Measurements from ENCODE around the gene KRTAP26-1.

The KRTAP26-1 gene

DNA sequence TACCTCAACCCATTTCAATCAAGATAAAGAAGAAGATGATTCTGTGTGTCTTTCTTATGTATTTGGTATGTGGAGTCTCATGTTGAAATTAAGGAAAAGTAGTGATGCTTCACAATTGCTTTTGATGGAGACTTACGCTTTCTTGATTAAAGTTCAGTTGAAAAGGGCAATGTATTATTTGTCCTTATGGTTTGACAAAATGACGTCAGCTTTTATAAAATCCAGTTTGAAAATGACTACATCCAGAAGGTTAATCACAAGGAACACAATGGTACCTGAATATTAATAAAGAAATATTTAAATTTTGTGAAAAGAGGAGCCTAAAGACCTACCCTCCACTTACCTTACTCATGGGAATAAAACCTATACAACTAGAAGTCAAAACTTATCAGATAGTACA lies 4.4 kb downstream of the KRTAP26-1 start:
- Histone ChIP-seq H3K14ac (ENCODE audit: low read length) (no peak overlapping the region), H2BK5ac (ENCODE audit: low read length) (no peak overlapping the region), H2BK12ac (ENCODE audit: low read length) (no peak overlapping the region), H3K23ac (ENCODE audit: low read depth, low read length, poor library complexity) (no peak overlapping the region), H3K27ac (replicated peaks; ENCODE audit: low read length) (no peak overlapping the region), H3K27me3 (ENCODE audit: control insufficient read depth in 3 of 3, insufficient read depth in 3 of 3, low read depth in 1 of 3, low read length in 3 of 3) (no peaks in the 10 kb centered on the region), H4K8ac (ENCODE audit: low read depth, low read length) (no peak overlapping the region), H2AFZ (ENCODE audit: low read length) (no peak overlapping the region), H2AK5ac (ENCODE audit: low read depth, low read length) (no peak overlapping the region), H2BK15ac (ENCODE audit: low read length) (no peak overlapping the region), H3K4ac (ENCODE audit: low read length) (no peak overlapping the region), H3K79me1 (ENCODE audit: low read depth, low read length) (no peaks in the 10 kb centered on the region), H3K18ac (ENCODE audit: low read length) (no peak overlapping the region), H3K9ac (ENCODE audit: low read depth, low read length, poor library complexity) (no peak overlapping the region), H4K91ac (ENCODE audit: low read depth, low read length, poor library complexity) (no peak overlapping the region), H3K4me3 (ENCODE audit: low read length in 2 of 2) (no peak overlapping the region), H3K4me2 (ENCODE audit: insufficient read depth, low read length, poor library complexity, severe bottlenecking) (no peak overlapping the region), H3K9me3 (replicated peaks in 1 of 2; ENCODE audit: control insufficient read depth in 2 of 2, insufficient read depth in 1 of 2, low read depth in 1 of 2, low read length in 2 of 2) (no peaks in the 10 kb centered on the region), H3K36me3 (replicated peaks in 1 of 2; ENCODE audit: control insufficient read depth in 2 of 2, insufficient read depth in 2 of 2, low read length in 2 of 2) (no peaks in the 10 kb centered on the region), H2BK120ac (ENCODE audit: low read depth, low read length) (no peak overlapping the region), H3K4me1 (ENCODE audit: control insufficient read depth in 2 of 2, insufficient read depth in 1 of 2, low read depth in 1 of 2, low read length in 2 of 2) (no peaks in the 10 kb centered on the region)
- no peak for DNase-seq (ENCODE audit: low spot score)
- no CpG with 5 or more reads among the region's 2 CpGs for WGBS, 2 donors (ENCODE audit: extremely low coverage in 2 of 2, insufficient read length in 2 of 2, insufficient replicate concordance in 1 of 2)

DNA sequence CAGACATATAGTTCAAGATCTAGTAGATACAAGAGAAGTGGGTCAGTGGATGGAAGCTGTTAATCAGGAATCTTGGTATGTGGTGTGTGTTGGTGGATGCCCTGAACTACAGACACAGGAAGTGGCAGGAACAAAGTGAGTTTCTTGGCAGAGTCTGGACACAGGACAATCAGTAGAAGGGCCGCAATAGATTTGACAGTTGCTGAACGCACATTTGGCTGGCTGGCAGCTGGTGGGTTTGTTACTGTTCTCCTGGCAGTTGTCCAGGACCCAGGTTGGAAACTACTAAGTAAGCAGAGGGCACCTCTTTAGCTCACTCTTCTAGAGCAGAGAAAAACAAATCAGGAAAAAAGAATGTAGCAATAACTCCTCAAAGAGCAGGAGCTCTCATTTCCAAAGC lies 13.2 kb downstream of the KRTAP26-1 start:
- no peak overlapping the region for H3K23ac ChIP-seq (ENCODE audit: low read depth, low read length, poor library complexity)
- H2BK5ac ChIP-seq (ENCODE audit: low read length) = no peak overlapping the region
- H3K79me1 ChIP-seq (ENCODE audit: low read depth, low read length) = no peaks in the 10 kb centered on the region
- H2AFZ ChIP-seq (ENCODE audit: low read length) = no peak overlapping the region
- H3K4me1 ChIP-seq (ENCODE audit: control insufficient read depth in 2 of 2, insufficient read depth in 1 of 2, low read depth in 1 of 2, low read length in 2 of 2) = no peaks in the 10 kb centered on the region
- H3K4me2 ChIP-seq (ENCODE audit: insufficient read depth, low read length, poor library complexity, severe bottlenecking) = no peak overlapping the region
- no peak overlapping the region for H3K4me3 ChIP-seq (ENCODE audit: low read length in 2 of 2)
- no peak overlapping the region for H3K14ac ChIP-seq (ENCODE audit: low read length)
- no peak overlapping the region for H4K8ac ChIP-seq (ENCODE audit: low read depth, low read length)
- no peak overlapping the region for H2BK15ac ChIP-seq (ENCODE audit: low read length)
- H3K4ac ChIP-seq (ENCODE audit: low read length) = no peak overlapping the region
- no peak overlapping the region for H2BK12ac ChIP-seq (ENCODE audit: low read length)
- H2BK120ac ChIP-seq (ENCODE audit: low read depth, low read length) = no peak overlapping the region
- no peaks in the 10 kb centered on the region for H3K27me3 ChIP-seq (ENCODE audit: control insufficient read depth in 3 of 3, insufficient read depth in 3 of 3, low read depth in 1 of 3, low read length in 3 of 3)
- no peak overlapping the region for H2AK5ac ChIP-seq (ENCODE audit: low read depth, low read length)
- H4K91ac ChIP-seq (ENCODE audit: low read depth, low read length, poor library complexity) = no peak overlapping the region
- H3K9ac ChIP-seq (ENCODE audit: low read depth, low read length, poor library complexity) = no peak overlapping the region
- no peak for DNase-seq (ENCODE audit: low spot score)
- no peak overlapping the region for H3K27ac ChIP-seq (replicated peaks; ENCODE audit: low read length)
- WGBS, 2 donors (ENCODE audit: extremely low coverage in 2 of 2, insufficient read length in 2 of 2, insufficient replicate concordance in 1 of 2) = no CpG with 5 or more reads among the region's 2 CpGs
- H3K18ac ChIP-seq (ENCODE audit: low read length) = no peak overlapping the region
- H3K36me3 ChIP-seq (replicated peaks in 1 of 2; ENCODE audit: control insufficient read depth in 2 of 2, insufficient read depth in 2 of 2, low read length in 2 of 2) = no peaks in the 10 kb centered on the region
- H3K9me3 ChIP-seq (replicated peaks in 1 of 2; ENCODE audit: control insufficient read depth in 2 of 2, insufficient read depth in 1 of 2, low read depth in 1 of 2, low read length in 2 of 2) = no peaks in the 10 kb centered on the region

DNA sequence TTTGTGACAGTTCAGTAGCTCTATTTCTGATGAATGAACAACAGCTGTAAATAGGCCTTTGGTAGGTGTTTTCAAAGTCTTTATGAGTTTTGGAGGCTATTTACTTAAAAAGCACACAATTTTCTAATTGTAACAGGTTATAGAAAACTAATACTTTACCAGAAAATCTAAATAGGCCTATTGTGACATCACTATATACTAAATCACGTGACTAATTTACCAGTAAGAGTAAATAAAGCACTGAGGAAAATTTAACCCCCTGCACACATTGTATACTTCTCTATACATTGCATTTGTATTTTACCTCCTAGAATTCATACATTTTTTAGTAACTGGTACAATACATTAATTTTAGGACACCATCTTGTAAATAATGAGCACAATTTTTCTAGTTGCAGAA lies 15.0 kb downstream of the KRTAP26-1 start:
- H2BK120ac ChIP-seq (ENCODE audit: low read depth, low read length) = no peak overlapping the region
- no peaks in the 10 kb centered on the region for H3K4me1 ChIP-seq (ENCODE audit: control insufficient read depth in 2 of 2, insufficient read depth in 1 of 2, low read depth in 1 of 2, low read length in 2 of 2)
- H4K8ac ChIP-seq (ENCODE audit: low read depth, low read length) = no peak overlapping the region
- no peak overlapping the region for H2BK12ac ChIP-seq (ENCODE audit: low read length)
- no peak overlapping the region for H3K23ac ChIP-seq (ENCODE audit: low read depth, low read length, poor library complexity)
- no peaks in the 10 kb centered on the region for H3K36me3 ChIP-seq (replicated peaks in 1 of 2; ENCODE audit: control insufficient read depth in 2 of 2, insufficient read depth in 2 of 2, low read length in 2 of 2)
- no peak overlapping the region for H3K14ac ChIP-seq (ENCODE audit: low read length)
- no peak overlapping the region for H3K4me2 ChIP-seq (ENCODE audit: insufficient read depth, low read length, poor library complexity, severe bottlenecking)
- H3K9me3 ChIP-seq (replicated peaks in 1 of 2; ENCODE audit: control insufficient read depth in 2 of 2, insufficient read depth in 1 of 2, low read depth in 1 of 2, low read length in 2 of 2) = no peaks in the 10 kb centered on the region
- H2AK5ac ChIP-seq (ENCODE audit: low read depth, low read length) = no peak overlapping the region
- H3K9ac ChIP-seq (ENCODE audit: low read depth, low read length, poor library complexity) = no peak overlapping the region
- no peak overlapping the region for H4K91ac ChIP-seq (ENCODE audit: low read depth, low read length, poor library complexity)
- H2BK15ac ChIP-seq (ENCODE audit: low read length) = no peak overlapping the region
- no peak overlapping the region for H3K18ac ChIP-seq (ENCODE audit: low read length)
- H3K4ac ChIP-seq (ENCODE audit: low read length) = no peak overlapping the region
- H3K27ac ChIP-seq (replicated peaks; ENCODE audit: low read length) = no peak overlapping the region
- H2AFZ ChIP-seq (ENCODE audit: low read length) = no peak overlapping the region
- DNase-seq (ENCODE audit: low spot score) = no peak
- H3K4me3 ChIP-seq (ENCODE audit: low read length in 2 of 2) = no peak overlapping the region
- no CpG with 5 or more reads among the region's 1 CpG for WGBS, 2 donors (ENCODE audit: extremely low coverage in 2 of 2, insufficient read length in 2 of 2, insufficient replicate concordance in 1 of 2)
- no peak overlapping the region for H2BK5ac ChIP-seq (ENCODE audit: low read length)
- H3K79me1 ChIP-seq (ENCODE audit: low read depth, low read length) = no peaks in the 10 kb centered on the region
- no peaks in the 10 kb centered on the region for H3K27me3 ChIP-seq (ENCODE audit: control insufficient read depth in 3 of 3, insufficient read depth in 3 of 3, low read depth in 1 of 3, low read length in 3 of 3)

DNA sequence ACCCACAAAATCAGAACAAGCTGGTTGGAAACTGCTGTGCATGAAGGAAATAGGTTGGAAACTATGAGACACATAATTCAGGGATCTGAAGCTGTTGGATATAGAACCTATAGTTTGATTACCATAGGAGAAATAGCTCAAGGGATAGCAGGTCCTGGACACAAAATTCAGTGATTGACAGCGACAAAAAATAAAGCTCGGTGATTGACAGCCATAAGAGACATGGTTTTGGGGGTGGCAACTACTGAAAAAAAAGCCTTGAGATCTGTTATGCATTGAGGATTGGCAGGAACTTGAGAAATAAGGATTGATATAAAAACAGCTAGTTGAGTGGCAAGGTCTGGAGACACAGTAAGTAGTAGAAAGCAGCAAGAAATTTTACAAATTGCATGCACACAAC lies 30.9 kb downstream of the KRTAP26-1 start, which contains the start of gene KRTAP25-1:
KRTAP25-1 (minus strand) TSS at position 300 of the 400 bp plus-strand sequence; CDS start at position 276, 24 bp downstream.
- Histone ChIP-seq H2BK120ac (ENCODE audit: low read depth, low read length) (no peak within 1 kb of the TSS), H3K9ac (ENCODE audit: low read depth, low read length, poor library complexity) (no peak within 1 kb of the TSS), H3K4me2 (ENCODE audit: insufficient read depth, low read length, poor library complexity, severe bottlenecking) (no peak within 1 kb of the TSS), H3K14ac (ENCODE audit: low read length) (no peak within 1 kb of the TSS), H4K8ac (ENCODE audit: low read depth, low read length) (no peak within 1 kb of the TSS), H3K27me3 (ENCODE audit: control insufficient read depth in 3 of 3, insufficient read depth in 3 of 3, low read depth in 1 of 3, low read length in 3 of 3) (no peaks in the 10 kb centered on the region), H3K79me1 (ENCODE audit: low read depth, low read length) (no peaks in the 10 kb centered on the region), H3K4me1 (ENCODE audit: control insufficient read depth in 2 of 2, insufficient read depth in 1 of 2, low read depth in 1 of 2, low read length in 2 of 2) (no peaks in the 10 kb centered on the region), H3K4me3 (ENCODE audit: low read length in 2 of 2) (no peak within 1 kb of the TSS), H3K36me3 (replicated peaks in 1 of 2; ENCODE audit: control insufficient read depth in 2 of 2, insufficient read depth in 2 of 2, low read length in 2 of 2) (no peaks in the 10 kb centered on the region), H2BK15ac (ENCODE audit: low read length) (no peak within 1 kb of the TSS), H3K4ac (ENCODE audit: low read length) (no peak within 1 kb of the TSS), H2BK12ac (ENCODE audit: low read length) (no peak within 1 kb of the TSS), H3K23ac (ENCODE audit: low read depth, low read length, poor library complexity) (no peak within 1 kb of the TSS), H4K91ac (ENCODE audit: low read depth, low read length, poor library complexity) (no peak within 1 kb of the TSS), H2BK5ac (ENCODE audit: low read length) (no peak within 1 kb of the TSS), H2AFZ (ENCODE audit: low read length) (no peak within 1 kb of the TSS), H3K9me3 (replicated peaks in 1 of 2; ENCODE audit: control insufficient read depth in 2 of 2, insufficient read depth in 1 of 2, low read depth in 1 of 2, low read length in 2 of 2) (no peaks in the 10 kb centered on the region), H3K18ac (ENCODE audit: low read length) (no peak within 1 kb of the TSS), H3K27ac (replicated peaks; ENCODE audit: low read length) (no peak within 1 kb of the TSS), H2AK5ac (ENCODE audit: low read depth, low read length) (no peak within 1 kb of the TSS)
- DNase-seq (ENCODE audit: low spot score) = no peak
- no CpG with 5 or more reads among the region's 2 CpGs for WGBS, 2 donors (ENCODE audit: extremely low coverage in 2 of 2, insufficient read length in 2 of 2, insufficient replicate concordance in 1 of 2)

Data from neuronal stem cell (in vitro differentiated cells).